ENCODE measurements around the gene SRL.

GRCh38 chr16:4212211-4212933 lies 29.5 kb downstream of the SRL start:
- TF ChIP-seq EZH2phosphoT487 (IDR thresholded peaks at IDR 0.05; ENCODE audit: insufficient read depth, low read depth) (no peak), EZH2 (IDR thresholded peaks at IDR 0.05; ENCODE audit: insufficient read depth, poor library complexity, severe bottlenecking) (no peak)

Data from GM23248 (cell line).